Measurements from ENCODE around the gene STC2. TPM values are rescaled to one million over a fixed set of nuclear protein-coding genes. Genes with fewer than 3 reads are reported as not detected.

Gene STC2
- total and polyA plus RNA-seq, 2 of the 4 experiments (the other 2 are of a cell fraction) = 87.5 to 270 TPM

GRCh38 chr5:173324115-173325001 lies 3.9 kb downstream of the STC2 start:
- Histone ChIP-seq H2AK5ac (ENCODE audit: low read depth, low read length) (peak overlapping the region; percentile 90), H3K4me2 (ENCODE audit: low read depth, low read length) (peak overlapping the region; percentile 85), H3K9ac (ENCODE audit: low read depth, low read length) (peak overlapping the region; percentile 97), H3K4me3 (ENCODE audit: insufficient read depth, low read depth, low read length) (peak overlapping the region; percentile 89), H4K20me1 (ENCODE audit: insufficient read depth, low read length) (peaks cover 71% of the 10 kb centered on the region), H4K5ac (ENCODE audit: low read depth, low read length) (peak overlapping the region; percentile 80), H3K23ac (ENCODE audit: low read depth, low read length) (peak overlapping the region; percentile 90), H3K36me3 (ENCODE audit: control insufficient read depth, insufficient read depth, low read length) (peaks cover 60% of the 10 kb centered on the region), H3K4me1 (ENCODE audit: control insufficient read depth, insufficient read depth, low read length) (peaks cover 42% of the 10 kb centered on the region), H3K9me3 (ENCODE audit: control insufficient read depth, insufficient read depth, low read length) (no peaks in the 10 kb centered on the region), H4K8ac (ENCODE audit: low read depth in 2 of 2, low read length in 2 of 2) (peak overlapping the region; percentile 41 to 76), H2AFZ (replicated peaks; ENCODE audit: low read length, poor library complexity) (peak overlapping the region; percentile 62), H3K79me1 (ENCODE audit: low read depth in 1 of 2, low read length in 2 of 2) (peaks cover 40 to 69% of the 10 kb centered on the region in 2 experiments), H3K9me1 (ENCODE audit: insufficient read depth, low read length) (peaks cover 21% of the 10 kb centered on the region), H3K4ac (ENCODE audit: low read depth, low read length) (peak overlapping the region; percentile 94), H2BK120ac (ENCODE audit: low read depth, low read length) (peak overlapping the region; percentile 88), H2BK15ac (ENCODE audit: low read depth, low read length) (peak overlapping the region; percentile 30; the same call in 2 of the 3 replicates), H4K91ac (ENCODE audit: insufficient read depth, low read depth, low read length) (peak overlapping the region; percentile 81), H3K18ac (ENCODE audit: low read depth, low read length) (peak overlapping the region; percentile 88), H3K56ac (ENCODE audit: extremely low read depth, insufficient read depth, low read length) (peak overlapping the region; percentile 54; the same call in 1 of the 2 replicates), H3K27me3 (ENCODE audit: control insufficient read depth, insufficient read depth, low read length) (no peaks in the 10 kb centered on the region), H2BK20ac (ENCODE audit: low read depth, low read length) (peak overlapping the region; percentile 74), H2BK5ac (ENCODE audit: low read depth, low read length, poor library complexity, severe bottlenecking) (peak overlapping the region; percentile 46), H3K27ac (ENCODE audit: insufficient read depth, low read length) (peak overlapping the region; percentile 73), H2AK9ac (replicated peaks; ENCODE audit: low read depth, low read length, poor library complexity) (peak overlapping the region; percentile 70), H3K14ac (replicated peaks; ENCODE audit: low read depth, low read length) (peak overlapping the region; percentile 65)
- in situ Hi-C loops (cut with MboI; ENCODE audit: low sequenced_read_pairs) (no loop called here), intact Hi-C loops (cut with micrococcal nuclease) (loop anchor here (1.0 to 5.0 kb wide), 2 partner anchors 73 to 171 kb away; no protein-coding TSS in a partner anchor), dilution Hi-C loops (cut with HindIII; ENCODE audit: low sequenced_read_pairs, unreplicated experiment) (no loop called here)
- peak; percentile 16 for ATAC-seq (ENCODE audit: low read depth)
- CTCF ChIA-PET = no interaction called here
- 10% methylated on average over 4 of the region's 29 CpGs; no CpG with 5 or more reads in 1 of the 2 experiments for WGBS, 2 experiments (ENCODE audit: extremely low coverage in 2 of 2, insufficient read length in 1 of 2)
- BruUV-seq (replicated peaks) = no TSS peak
- DNase-seq = peak; percentile 89
- POLR2A ChIA-PET (ENCODE audit: unreplicated experiment) = no interaction called here
- TF ChIP-seq MAZ (IDR thresholded peaks at IDR 0.05; ENCODE audit: borderline replicate concordance, low read depth, low read length) (peak; percentile 41; the same call in 1 of the 2 replicates), MXI1 (IDR thresholded peaks at IDR 0.05; ENCODE audit: borderline replicate concordance, low read depth, low read length) (peak; percentile 34; the same call in 1 of the 2 replicates), CEBPB (IDR thresholded peaks at IDR 0.05; ENCODE audit: low read depth, low read length) (no peak), FOS (IDR thresholded peaks at IDR 0.05; ENCODE audit: low read depth, low read length) (no peak), CTCF (conservative IDR thresholded peaks at IDR 0.05; ENCODE audit: low read depth, low read length) (no peak), RCOR1 (IDR thresholded peaks at IDR 0.05; ENCODE audit: insufficient replicate concordance, low read length) (no peak), USF2 (IDR thresholded peaks at IDR 0.05; ENCODE audit: low read depth, low read length) (peak; percentile 8; the same call in 1 of the 2 replicates), NFE2L2 (IDR thresholded peaks at IDR 0.05; ENCODE audit: low read depth, low read length) (no peak), RAD21 (IDR thresholded peaks at IDR 0.05; ENCODE audit: low read length) (peak; percentile 5; the same call in 1 of the 2 replicates), ELK1 (IDR thresholded peaks at IDR 0.05; ENCODE audit: borderline replicate concordance, low read depth, low read length) (no peak), BHLHE40 (IDR thresholded peaks at IDR 0.05; ENCODE audit: low read depth, low read length) (no peak), RFX5 (IDR thresholded peaks at IDR 0.05; ENCODE audit: low read depth, low read length) (no peak), SMC3 (IDR thresholded peaks at IDR 0.05; ENCODE audit: low read depth, low read length) (no peak)

Data from IMR-90 (cell line).